ENCODE results near the gene CLEC4G.

- no peak for TF ChIP-seq TEAD4 (IDR thresholded peaks at IDR 0.05)
- no peak for TF ChIP-seq TAF1 (IDR thresholded peaks at IDR 0.05; ENCODE audit: low read depth)
- no peak for TF ChIP-seq EP300 (IDR thresholded peaks at IDR 0.05; ENCODE audit: borderline replicate concordance)
- TF ChIP-seq, protein P1, sequence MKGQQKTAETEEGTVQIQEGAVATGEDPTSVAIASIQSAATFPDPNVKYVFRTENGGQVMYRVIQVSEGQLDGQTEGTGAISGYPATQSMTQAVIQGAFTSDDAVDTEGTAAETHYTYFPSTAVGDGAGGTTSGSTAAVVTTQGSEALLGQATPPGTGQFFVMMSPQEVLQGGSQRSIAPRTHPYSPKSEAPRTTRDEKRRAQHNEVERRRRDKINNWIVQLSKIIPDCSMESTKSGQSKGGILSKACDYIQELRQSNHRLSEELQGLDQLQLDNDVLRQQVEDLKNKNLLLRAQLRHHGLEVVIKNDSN (IDR thresholded peaks at IDR 0.05) = no peak
- TF ChIP-seq EGR1 (IDR thresholded peaks at IDR 0.05) = no peak
- TF ChIP-seq CEBPB (IDR thresholded peaks at IDR 0.05) = no peak
- no peak for TF ChIP-seq NFIC (IDR thresholded peaks at IDR 0.05)
These were observed 19.4 kb upstream of the CLEC4G start for GRCh38 chr19:7751157-7751783.

All from Ishikawa (cell line).